HL-60/S4 (cell line): ENCODE results near the gene LARGE1.

Experiments
- in situ Hi-C: fragments of 300-500 bp; cut with MboI; formaldehyde crosslinking; loops from 2 replicates; pipeline ENCODE4 v1.14.3; 2022; ENCODE audit warnings: low sequenced_read_pairs

LARGE1 gene

DNA sequence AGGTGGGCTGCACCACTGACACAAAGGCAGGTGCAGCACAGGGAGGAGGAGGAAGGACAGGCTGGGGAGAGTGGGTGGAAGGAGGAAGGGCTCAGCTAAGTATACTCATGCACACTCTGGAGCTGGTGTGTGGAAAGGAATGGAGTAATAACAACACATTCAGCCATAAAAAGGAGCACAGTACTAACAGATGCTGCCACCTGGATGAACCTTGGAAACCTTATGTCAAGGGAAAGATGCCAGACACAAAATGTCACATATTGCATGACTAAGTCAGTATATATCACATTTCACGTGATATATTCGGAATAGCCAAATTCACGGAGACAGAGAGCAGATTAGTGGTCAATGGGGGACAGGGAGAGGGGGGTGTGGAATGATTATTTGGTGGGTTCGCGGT, 472.5 kb downstream of the LARGE1 start:
- in situ Hi-C loops = no loop called here

- in situ Hi-C loops = no loop called here
Observed at GRCh38 chr22:33443683-33444082, 476.6 kb downstream of the LARGE1 start.

DNA sequence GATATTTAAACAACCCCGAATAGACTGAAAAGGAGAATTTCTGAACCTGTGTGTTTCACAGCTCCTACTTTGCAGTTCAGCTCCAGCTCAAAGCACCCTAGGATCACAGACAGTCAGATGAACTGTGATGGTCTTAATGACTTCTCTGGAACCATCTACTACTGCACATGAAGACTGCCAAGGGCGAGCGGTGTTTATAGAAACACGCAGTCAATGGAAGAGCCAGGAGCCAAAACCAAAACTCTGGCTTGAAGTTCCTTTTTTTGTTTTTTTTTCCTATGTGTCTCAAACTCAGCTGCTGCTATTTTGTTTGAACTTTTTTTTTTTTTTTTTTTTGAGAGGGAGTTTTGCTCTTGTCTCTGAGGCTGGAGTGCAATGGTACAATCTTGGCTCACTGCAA, 479.5 kb downstream of the LARGE1 start:
- in situ Hi-C loops = no loop called here

GRCh38 chr22:33438273-33438672, 482.0 kb downstream of the LARGE1 start:
- in situ Hi-C loops = no loop called here

DNA sequence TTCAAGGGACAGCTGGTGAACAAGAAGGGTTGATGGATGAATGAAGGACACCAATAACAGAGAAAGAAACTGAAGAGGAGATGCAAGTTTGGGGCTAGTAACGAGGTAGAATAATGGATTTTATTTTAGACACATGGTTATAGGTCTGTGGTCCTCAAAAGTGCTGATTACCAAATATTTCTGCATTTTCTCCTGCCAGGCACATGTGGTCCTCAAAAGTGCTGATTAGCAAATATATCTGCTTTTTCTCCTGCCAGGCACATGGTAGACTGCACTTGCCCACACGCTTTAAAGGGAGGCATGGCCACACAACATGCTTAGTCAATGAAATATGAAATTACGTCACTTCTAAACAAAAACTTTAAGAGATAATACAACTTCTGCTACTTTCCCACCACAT, 489.0 kb downstream of the LARGE1 start:
- in situ Hi-C loops = no loop called here

GRCh38 chr22:33429281-33429680, 491.0 kb downstream of the LARGE1 start:
- in situ Hi-C loops = no loop called here

- in situ Hi-C loops = no loop called here
Observed at GRCh38 chr22:33427461-33427860, 492.8 kb downstream of the LARGE1 start.

DNA sequence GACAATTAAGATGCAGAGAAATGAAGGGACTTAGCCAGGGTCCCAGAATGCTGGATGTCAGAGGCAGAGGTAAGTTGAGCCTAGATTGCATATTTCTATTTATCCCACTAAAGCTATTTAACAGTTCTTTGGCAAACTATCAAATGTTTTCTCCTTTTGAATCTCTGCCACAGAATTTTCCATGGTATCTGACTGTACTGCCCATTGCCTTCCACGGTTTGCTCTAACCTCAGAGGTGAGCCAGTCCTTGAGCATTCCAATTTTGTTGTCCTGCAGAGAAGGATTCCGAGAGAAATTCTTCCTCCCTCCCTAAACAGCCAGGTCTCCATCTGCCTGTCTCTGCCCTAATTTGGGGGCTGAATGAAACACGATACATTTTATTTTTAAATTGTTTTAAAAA, 493.8 kb downstream of the LARGE1 start:
- in situ Hi-C loops = no loop called here

GRCh38 chr22:33421859-33422258, 498.4 kb downstream of the LARGE1 start:
- in situ Hi-C loops = no loop called here

DNA sequence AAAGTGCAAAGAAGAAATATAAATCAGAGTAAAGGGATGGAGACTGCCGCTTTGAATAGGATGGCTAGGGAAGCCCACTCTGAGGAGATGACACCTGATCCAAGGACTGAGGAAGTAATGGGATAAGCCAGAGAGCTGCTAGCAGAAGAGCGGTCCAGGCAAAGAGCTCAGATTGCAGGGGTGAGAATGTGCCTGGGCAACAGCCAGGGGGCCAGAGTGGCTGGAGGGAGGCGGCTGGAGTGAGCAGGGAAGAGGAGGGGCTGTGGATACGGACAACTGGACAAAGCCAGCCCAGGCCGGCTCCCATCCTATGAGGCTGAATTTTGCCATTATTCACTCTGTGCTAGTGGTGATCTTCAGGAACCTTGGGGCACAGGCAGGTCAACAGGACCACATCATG, 501.8 kb downstream of the LARGE1 start:
- in situ Hi-C loops = no loop called here

GRCh38 chr22:33415401-33415800, 504.9 kb downstream of the LARGE1 start:
- in situ Hi-C loops = no loop called here

DNA sequence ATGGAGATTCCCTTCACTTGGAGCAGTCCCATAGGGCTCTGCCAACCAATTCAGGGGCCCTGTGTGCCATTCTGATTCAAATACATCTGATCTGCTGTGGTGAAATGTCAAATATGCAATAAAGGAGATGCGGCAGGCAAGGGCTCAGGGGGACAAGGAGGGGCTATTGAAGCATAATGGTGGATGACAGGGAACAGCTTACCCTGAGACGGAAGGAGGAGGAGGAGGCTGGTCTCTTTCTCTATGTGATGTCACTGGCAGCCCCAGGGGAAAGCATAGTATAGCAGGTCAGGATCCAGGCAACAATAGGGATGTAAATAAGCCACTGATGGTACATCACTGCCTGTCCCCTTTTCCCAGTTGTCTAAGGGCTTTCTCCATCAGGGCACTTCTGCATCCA, 511.2 kb downstream of the LARGE1 start:
- in situ Hi-C loops = no loop called here

DNA sequence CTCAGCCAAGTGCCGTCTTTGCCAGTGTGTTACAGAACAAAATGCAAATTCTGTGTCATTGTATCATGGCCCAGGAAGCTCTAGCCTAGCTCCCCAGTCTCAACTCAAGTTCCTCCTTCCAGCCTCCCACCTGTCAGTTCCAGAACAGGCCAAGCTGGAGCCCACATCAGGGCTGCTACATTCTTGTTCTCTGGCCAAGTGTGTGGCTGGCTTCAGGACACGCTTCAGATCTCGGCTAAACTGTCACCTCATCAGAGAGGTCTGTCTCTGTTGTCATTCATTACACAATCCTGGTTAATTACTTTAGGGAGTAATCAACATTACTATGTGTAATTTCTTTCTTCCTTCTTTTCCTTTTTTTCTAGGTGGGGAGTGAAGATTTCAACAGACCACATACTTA, 515.1 kb downstream of the LARGE1 start:
- in situ Hi-C loops = no loop called here

DNA sequence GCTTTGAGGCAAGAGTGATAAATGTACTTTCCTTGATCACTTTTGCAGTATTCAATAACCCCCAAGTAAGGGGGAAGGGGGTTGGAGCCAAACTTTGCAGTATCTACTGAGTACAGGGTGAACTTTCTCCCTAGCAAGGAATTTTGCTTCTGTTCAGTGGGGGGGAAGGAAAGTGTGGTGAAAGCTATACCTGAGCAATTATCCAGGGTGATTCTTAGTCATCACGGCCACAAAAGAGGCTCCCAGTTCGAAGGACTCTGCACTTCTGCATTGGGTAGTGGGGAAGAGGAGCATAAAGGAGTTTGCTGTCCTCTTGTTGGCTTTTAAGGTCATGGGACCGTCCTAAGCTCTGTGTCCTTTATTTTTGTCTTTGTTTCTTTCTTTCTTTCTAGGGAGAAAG, 515.6 kb downstream of the LARGE1 start:
- in situ Hi-C loops = no loop called here

- in situ Hi-C loops = no loop called here
Observed at GRCh38 chr22:33402325-33402724, 518.0 kb downstream of the LARGE1 start.

GRCh38 chr22:33401291-33401690, 519.0 kb downstream of the LARGE1 start:
- in situ Hi-C loops = no loop called here

DNA sequence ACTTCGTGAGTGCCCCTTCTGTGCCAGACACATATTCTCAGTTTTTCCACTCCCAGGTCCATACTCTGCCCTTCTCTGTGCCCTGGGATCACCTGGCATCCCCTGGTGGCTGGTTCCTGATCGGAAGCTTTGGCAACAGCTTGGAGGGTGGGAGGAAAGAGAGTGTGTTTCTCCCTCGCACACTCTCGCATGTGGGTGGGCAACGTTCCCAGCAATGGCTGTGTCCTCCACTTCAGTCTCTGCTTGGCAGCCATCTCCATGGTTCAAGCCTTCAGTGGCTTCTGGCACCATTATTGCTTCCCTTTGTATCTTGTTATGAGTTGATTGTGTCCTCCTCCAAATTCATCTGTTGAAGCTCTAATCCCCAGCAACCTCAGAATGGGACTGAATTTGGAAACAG, 519.4 kb downstream of the LARGE1 start:
- in situ Hi-C loops = no loop called here

GRCh38 chr22:33400061-33400840, 520.0 kb downstream of the LARGE1 start:
- in situ Hi-C loops = no loop called here

DNA sequence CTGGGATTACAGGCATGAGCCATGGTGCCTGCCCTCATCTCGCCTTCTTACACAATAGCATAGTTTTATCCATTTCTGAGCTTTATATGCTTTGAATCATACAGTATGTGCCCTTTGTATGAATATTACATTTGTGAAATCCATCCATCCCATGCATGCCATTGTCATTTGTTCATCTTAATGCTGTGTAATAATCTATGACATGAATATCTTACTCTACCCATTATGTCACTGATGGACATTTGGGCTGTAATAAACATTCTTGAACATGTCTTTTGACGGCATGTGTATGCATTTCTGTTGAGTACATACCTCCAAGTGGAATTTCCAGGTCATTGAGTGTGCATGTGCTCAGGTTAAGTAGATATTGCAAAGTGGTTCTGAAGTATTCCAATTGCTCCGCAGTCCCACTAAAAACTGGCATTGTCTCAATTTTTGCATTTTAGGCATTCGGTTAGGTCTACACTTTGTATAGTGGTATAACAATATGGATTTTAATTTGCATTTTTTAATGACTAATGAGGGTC, 522.8 kb downstream of the LARGE1 start:
- in situ Hi-C loops = no loop called here

DNA sequence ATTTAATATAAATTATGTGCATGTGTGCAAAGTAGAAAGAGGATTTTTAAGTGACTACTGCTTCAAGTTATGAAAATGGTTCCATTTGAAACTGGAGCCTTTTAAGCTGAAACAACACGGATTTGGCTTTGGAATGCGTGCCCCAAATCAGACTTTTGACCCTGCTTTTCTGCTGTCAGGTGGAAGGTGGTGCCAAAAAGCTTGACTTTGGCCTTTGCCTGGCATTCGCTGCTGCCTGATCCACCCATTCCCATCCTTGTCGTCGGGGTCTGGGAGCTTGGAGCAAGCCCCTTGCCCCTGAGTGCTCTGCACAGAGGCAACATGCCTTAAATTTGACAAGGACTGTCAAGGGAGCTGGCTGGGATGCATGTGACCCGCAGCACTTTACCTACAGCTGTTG, 526.8 kb downstream of the LARGE1 start:
- in situ Hi-C loops = no loop called here

- in situ Hi-C loops = no loop called here
Observed at GRCh38 chr22:33391298-33391697, 529.0 kb downstream of the LARGE1 start.

DNA sequence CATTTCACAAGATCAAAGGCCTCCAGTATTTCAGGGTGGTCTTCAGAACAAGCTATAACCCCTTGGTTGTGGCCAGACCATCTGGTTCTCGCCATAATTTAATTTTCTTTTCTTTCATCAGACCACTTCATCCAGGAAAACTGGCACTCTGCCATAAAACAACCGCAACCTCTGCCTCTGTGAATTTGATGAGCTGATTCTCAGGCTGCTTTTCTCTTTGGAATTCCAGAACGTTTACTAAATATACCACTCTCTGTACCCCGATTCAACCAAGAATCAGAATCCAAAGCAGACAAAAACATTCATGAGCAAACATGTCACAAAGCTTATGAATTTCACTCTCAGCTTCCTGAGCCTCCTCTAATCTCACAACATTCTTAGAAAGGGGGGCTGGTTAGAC, 530.3 kb downstream of the LARGE1 start:
- in situ Hi-C loops = no loop called here

DNA sequence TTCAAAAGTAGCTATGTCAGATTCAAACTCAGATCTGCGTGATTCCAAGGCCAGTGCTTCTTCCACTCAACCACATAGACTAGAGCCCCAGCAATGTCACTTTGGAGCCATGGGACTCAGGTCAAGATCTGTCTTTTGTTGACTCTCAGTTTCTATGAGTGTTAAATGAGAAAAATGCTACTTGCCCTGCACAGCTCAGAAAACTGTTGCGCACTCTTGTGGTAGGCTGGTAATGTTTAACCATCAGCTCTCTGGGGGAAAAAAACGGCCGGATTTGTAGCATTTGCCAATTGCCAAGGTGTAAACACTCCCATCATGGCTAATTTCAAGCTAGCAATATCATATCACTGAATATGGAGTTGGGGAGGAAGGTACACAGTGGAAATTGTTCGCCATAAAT, 534.0 kb downstream of the LARGE1 start:
- in situ Hi-C loops = no loop called here
